Testis (tissue), 3 donors: ENCODE measurements around the gene KLHDC7A. TPM values are rescaled to one million over a fixed set of nuclear protein-coding genes. Genes with fewer than 3 reads are reported as not detected.
"Not testable (repeated sequence)": the region's sequence is repeated elsewhere in the genome, so short reads cannot be mapped to it uniquely, and the experiment has no call there.

Source experiments
- DNase-seq: peaks from one replicate; pipeline ENCODE4 v3.0.0-alpha.2; 2019
- H3K27ac ChIP-seq, 2 donors: fragments of 200-600 bp; sonication (generic); one replicate each; pipeline ENCODE4 v1.5.1; 2019
- H3K27me3 ChIP-seq: fragments of 200-600 bp; sonication (generic); one replicate; pipeline ENCODE4 v1.5.1; 2019
- H3K36me3 ChIP-seq: fragments of 200-600 bp; sonication (generic); one replicate; pipeline ENCODE4 v1.5.1; 2017; ENCODE audit warnings: low read depth; ENCODE audit errors: missing control alignments
- H3K4me1 ChIP-seq: fragments of 200-600 bp; sonication (generic); one replicate; pipeline ENCODE4 v1.5.1; 2019
- H3K4me3 ChIP-seq, 2 donors: fragments of 200-600 bp; sonication (generic); one replicate each; pipeline ENCODE4 v1.5.1; 2017 to 2019
- H3K9me3 ChIP-seq: fragments of 200-600 bp; sonication (generic); one replicate; pipeline ENCODE4 v1.5.1; 2017
- POLR2A ChIP-seq: fragments of 450-650 bp; IDR thresholded peaks from one replicate; pipeline ENCODE4 v1.6.1; 2017; ENCODE audit warnings: antibody characterized with exemption, mild to moderate bottlenecking, moderate library complexity
- WGBS, 2 donors: methylation state at CpG; one replicate each; pipeline ENCODE4 v1.1.5; 2018; 5-methylcytosine and 5-hydroxymethylcytosine counted together
- intact Hi-C: fragments of 100-400 bp; cut with DNase I; formaldehyde crosslinking; loops from one replicate; pipeline ENCODE4 v1.15.1; 2023; ENCODE audit warnings: low total_unique reads
- polyA plus RNA-seq: library from polyadenylated mRNA; stranded (reverse); fragments of 350-450 nt; fragmentation: Illumina TruSeq; extraction: RNeasy Lipid Tissue Mini Kit (QIAGEN cat#74804); gene quantifications from one replicate; pipeline ENCODE4 v1.2.3, GENCODE V29; 2014; ENCODE audit warnings: low read depth, low replicate concordance; ENCODE audit not compliant: insufficient read depth
- total RNA-seq, 2 donors: library from RNA; depleted of rRNA; stranded (reverse); fragments of >200 nt; gene quantifications; one replicate each; pipeline ENCODE4 v1.2.3, GENCODE V29; 2016
- TF ChIP-seq, protein P1 (sequence below), 3 experiments: fragments of 450-650 bp in 2 of 3; fragments of 200-600 bp in 1 of 3; sonication (generic) in 1 of 3; IDR thresholded peaks; one replicate each; pipeline ENCODE4 v1.5.1; 2016 to 2019; ENCODE audit warnings: antibody characterized with exemption in 3 of 3, mild to moderate bottlenecking in 2 of 3, moderate library complexity in 1 of 3

Gene KLHDC7A
- total and polyA plus RNA-seq, 3 donors from 2014 or later, result 0.06 to 1.3 (median 0.08) TPM

DNA sequence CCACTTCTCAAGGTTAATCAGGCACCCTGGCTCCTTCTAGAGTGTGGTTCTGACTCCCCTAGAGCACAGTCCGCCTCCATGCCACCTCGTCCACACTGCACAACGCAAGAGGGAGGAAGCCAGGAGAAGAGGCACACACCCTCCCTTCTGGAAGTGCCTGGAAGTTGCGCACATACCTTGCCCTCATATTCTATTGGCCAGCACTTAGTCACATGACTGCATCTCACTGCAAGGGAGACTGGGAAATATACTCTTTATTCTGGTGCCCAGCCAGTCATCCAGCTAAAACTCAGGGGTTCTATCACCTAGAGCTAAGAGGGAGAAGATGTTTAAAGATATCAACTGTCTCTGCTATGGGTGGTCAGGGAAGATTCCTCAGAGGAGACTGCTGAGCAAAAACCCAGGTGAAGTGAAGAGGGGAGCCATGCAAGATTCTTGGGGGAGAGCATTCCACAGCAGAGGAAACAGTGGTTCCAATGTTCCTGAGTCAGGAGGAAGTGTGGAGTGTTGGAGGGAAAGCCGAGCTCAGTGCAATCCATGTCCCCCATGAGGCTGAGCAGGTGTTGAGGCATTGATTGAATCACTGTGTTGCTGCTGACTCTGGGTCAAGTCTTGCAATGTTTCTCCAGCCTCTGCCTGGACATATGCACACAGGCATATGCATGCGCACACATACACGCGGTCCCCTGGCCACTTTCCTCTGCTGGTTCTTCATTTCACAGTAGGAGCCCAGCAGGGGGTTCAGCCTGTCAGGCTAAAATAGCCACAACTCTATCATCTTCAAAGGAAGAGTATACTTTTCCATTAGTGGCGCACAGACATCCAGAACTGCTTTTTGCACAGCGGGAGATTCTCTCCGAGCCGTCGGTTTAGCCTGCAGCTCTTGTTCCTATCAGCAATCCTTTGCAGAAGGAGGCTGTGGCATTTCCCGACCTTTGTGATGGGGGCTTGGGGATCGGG is 22.3 kb upstream of the KLHDC7A start:
- Histone ChIP-seq H3K4me3 (no peak overlapping the region), H3K27ac (no peak overlapping the region), H3K4me1 (no peaks in the 10 kb centered on the region), H3K9me3 (no peaks in the 10 kb centered on the region), H3K36me3 (no peaks in the 10 kb centered on the region), H3K27me3 (no peaks in the 10 kb centered on the region)
- no peak for DNase-seq
- TF ChIP-seq POLR2A, result no peak
- TF ChIP-seq, protein P1, sequence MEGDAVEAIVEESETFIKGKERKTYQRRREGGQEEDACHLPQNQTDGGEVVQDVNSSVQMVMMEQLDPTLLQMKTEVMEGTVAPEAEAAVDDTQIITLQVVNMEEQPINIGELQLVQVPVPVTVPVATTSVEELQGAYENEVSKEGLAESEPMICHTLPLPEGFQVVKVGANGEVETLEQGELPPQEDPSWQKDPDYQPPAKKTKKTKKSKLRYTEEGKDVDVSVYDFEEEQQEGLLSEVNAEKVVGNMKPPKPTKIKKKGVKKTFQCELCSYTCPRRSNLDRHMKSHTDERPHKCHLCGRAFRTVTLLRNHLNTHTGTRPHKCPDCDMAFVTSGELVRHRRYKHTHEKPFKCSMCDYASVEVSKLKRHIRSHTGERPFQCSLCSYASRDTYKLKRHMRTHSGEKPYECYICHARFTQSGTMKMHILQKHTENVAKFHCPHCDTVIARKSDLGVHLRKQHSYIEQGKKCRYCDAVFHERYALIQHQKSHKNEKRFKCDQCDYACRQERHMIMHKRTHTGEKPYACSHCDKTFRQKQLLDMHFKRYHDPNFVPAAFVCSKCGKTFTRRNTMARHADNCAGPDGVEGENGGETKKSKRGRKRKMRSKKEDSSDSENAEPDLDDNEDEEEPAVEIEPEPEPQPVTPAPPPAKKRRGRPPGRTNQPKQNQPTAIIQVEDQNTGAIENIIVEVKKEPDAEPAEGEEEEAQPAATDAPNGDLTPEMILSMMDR (IDR thresholded peaks at IDR 0.05), result no peak
- intact Hi-C loops, result no loop called here
- WGBS, 2 donors, result 67 to 77% methylated on average over 15 of the region's 15 CpGs

DNA sequence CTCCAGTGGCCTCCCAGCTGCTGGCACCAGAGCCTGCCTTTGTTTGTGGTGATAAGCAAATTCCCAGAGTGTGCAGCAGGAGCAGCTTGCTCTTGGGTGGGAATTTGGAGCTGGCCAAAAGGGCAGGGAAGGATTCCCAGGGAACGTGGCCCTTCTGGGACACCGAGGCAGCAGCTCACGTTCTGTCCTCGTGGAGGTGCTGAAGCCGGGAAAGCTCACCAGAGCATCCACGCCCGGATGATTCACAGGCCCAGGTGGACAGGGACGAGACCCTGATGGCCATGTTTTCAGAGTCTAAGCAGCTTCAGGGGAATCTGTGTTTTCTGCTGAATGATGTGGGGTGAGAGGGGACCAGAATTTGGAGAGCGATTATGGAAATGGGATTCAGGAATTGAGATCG is 19.1 kb upstream of the KLHDC7A start:
- intact Hi-C loops, result no loop called here
- DNase-seq, result no peak
- Histone ChIP-seq H3K27me3 (no peaks in the 10 kb centered on the region), H3K4me3 (no peak overlapping the region), H3K27ac (no peak overlapping the region), H3K4me1 (no peaks in the 10 kb centered on the region), H3K36me3 (no peaks in the 10 kb centered on the region), H3K9me3 (no peaks in the 10 kb centered on the region)
- WGBS, 2 donors, result 71 to 90% methylated on average over 4 to 10 of the region's 10 CpGs
- TF ChIP-seq POLR2A, result no peak
- TF ChIP-seq, protein P1 (IDR thresholded peaks at IDR 0.05), result no peak

DNA sequence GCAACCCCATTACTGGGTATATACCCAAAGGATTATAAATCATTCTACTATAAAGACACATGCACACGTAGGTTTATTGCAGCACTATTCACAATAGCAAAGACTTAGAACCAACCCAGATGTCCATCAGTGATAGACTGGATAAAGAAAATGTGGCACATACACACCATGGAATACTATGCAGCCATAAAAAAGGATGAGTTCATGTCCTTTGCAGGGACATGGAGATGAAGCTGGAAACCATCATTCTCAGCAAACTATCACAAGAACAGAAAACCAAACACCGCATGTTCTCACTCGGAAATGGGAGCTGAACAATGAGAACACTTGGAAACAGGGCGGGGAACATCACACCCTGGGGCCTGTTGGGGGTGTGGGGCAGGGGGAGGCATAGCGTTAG is 18.2 kb upstream of the KLHDC7A start:
- DNase-seq, H3K27ac ChIP-seq, H3K4me3 ChIP-seq, intact Hi-C loops, H3K36me3 ChIP-seq, H3K4me1 ChIP-seq, H3K9me3 ChIP-seq, H3K27me3 ChIP-seq: not testable (repeated sequence)
- WGBS, 2 donors, result 91 to 95% methylated on average over 5 of the region's 5 CpGs

GRCh38 chr1:18463063-18463462 is 17.7 kb upstream of the KLHDC7A start:
- Histone ChIP-seq H3K4me1 (no peaks in the 10 kb centered on the region), H3K27me3 (no peaks in the 10 kb centered on the region), H3K9me3 (no peaks in the 10 kb centered on the region), H3K27ac (no peak overlapping the region), H3K36me3 (no peaks in the 10 kb centered on the region), H3K4me3 (no peak overlapping the region)
- no peak for DNase-seq
- intact Hi-C loops, result no loop called here
- 78 to 79% methylated on average over 7 to 8 of the region's 8 CpGs for WGBS, 2 donors
- TF ChIP-seq POLR2A, result no peak
- TF ChIP-seq, protein P1 (IDR thresholded peaks at IDR 0.05), result no peak

DNA sequence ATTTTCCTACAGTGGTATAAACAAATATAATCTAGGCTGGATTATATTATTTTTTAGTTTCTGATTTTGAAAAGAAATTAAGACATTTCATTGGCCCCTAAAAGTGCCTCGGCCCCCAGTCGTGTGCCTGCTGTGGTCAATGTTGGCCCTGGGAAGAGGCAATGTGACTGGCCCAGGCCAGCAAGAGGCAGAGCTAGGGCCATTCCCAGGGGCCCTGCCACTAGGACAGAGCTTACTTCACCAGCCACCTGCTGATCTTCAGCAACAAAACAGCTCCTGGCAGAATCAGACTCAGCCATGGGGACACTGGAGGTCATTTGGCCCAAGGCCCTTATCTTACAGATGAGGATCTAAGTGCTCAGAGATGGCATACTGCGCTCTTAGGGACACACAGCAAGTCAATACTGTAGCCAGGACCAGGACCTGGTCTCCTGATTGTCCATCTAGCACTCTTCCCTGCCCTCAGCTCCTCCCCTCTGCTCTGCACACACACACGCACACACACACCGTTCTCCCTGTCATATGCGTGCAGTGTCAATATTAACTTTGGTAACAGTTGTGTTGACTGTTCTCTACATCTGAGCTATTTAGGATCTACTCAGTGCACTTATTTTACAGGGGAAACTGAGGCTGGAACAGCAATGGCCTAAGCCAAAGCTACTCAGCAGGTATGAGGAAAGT is 16.6 kb upstream of the KLHDC7A start:
- DNase-seq, result no peak
- no peak overlapping the region for H3K27ac ChIP-seq
- intact Hi-C loops, result no loop called here
- H3K27me3 ChIP-seq, result no peaks in the 10 kb centered on the region
- no peaks in the 10 kb centered on the region for H3K36me3 ChIP-seq
- no peaks in the 10 kb centered on the region for H3K4me1 ChIP-seq
- TF ChIP-seq, protein P1 (IDR thresholded peaks at IDR 0.05), result no peak
- TF ChIP-seq POLR2A, result no peak
- WGBS, 2 donors, result 88 to 92% methylated on average over 4 to 6 of the region's 6 CpGs
- no peak overlapping the region for H3K4me3 ChIP-seq
- H3K9me3 ChIP-seq, result no peaks in the 10 kb centered on the region
